Erythroblast (primary cell): ENCODE data around the gene RGS5.

Experiments
- GATA1 ChIP-seq: IDR thresholded peaks from 2 replicates; pipeline ENCODE4 v1.6.1; 2011; ENCODE audit warnings: low read depth, mild to moderate bottlenecking, control low read depth, low read length, moderate library complexity
- POLR2A ChIP-seq: IDR thresholded peaks from 2 replicates; pipeline ENCODE4 v1.6.1; 2011; ENCODE audit warnings: mild to moderate bottlenecking, low read length

DNA sequence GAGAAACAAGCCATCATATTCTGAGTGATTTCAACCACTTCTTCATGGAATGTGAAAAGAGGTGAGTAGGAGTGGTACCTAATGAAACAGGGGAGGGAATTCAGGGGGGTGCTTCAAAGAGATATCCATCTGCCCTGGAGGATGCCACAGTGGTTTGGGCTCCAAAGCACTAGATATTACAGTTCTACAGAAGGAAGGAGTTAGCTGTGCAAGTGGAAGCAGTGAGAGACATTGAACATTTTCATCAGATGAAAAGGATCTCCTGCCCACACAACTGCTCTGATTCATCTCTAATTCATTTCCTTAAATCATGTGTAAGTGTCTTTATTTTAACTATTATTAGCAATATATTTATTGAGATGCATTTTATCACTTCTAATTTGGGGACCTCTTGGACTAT, 2.8 kb upstream of the RGS5 start:
- TF ChIP-seq POLR2A: no peak
- no peak for TF ChIP-seq GATA1
